Aorta (tissue), 5 donors: ENCODE data around the gene ABCB1. TPM values are rescaled to one million over a fixed set of nuclear protein-coding genes. Genes with fewer than 3 reads are reported as not detected.

Experiments
- ATAC-seq: fragments of 200-7000 bp; cut with Tn5 transposase; one replicate; pipeline ENCODE4 v1.9.1; 2022; ENCODE audit warnings: moderate library complexity; ENCODE audit not compliant: low FRiP score
- DNase-seq, 2 donors: peaks; one replicate each; pipeline ENCODE4 v3.0.0-alpha.2; 2020
- H3K27ac ChIP-seq, 2 donors: one replicate each; pipeline ENCODE4 v1.5.1; 2013; ENCODE audit warnings: low read length in 2 of 2, mild to moderate bottlenecking in 2 of 2, moderate library complexity in 2 of 2, control low read depth in 1 of 2, inconsistent platforms in 1 of 2, low read depth in 1 of 2
- H3K27me3 ChIP-seq, 2 donors: one replicate each; pipeline ENCODE4 v1.6.1; 2013; ENCODE audit warnings: control low read depth in 1 of 2, low read length in 1 of 2, mild to moderate bottlenecking in 1 of 2, moderate library complexity in 1 of 2; ENCODE audit not compliant: insufficient read depth in 2 of 2, control insufficient read depth in 1 of 2
- H3K36me3 ChIP-seq, 2 donors: one replicate each; pipeline ENCODE4 v1.6.1; 2013; ENCODE audit warnings: control low read depth in 1 of 2, low read length in 1 of 2, mild to moderate bottlenecking in 1 of 2; ENCODE audit not compliant: insufficient read depth in 2 of 2, control insufficient read depth in 1 of 2
- H3K4me1 ChIP-seq, 2 donors: one replicate each; pipeline ENCODE4 v1.6.1; 2013; ENCODE audit warnings: low read length in 2 of 2, control low read depth in 1 of 2, mild to moderate bottlenecking in 1 of 2, moderate library complexity in 1 of 2; ENCODE audit not compliant: insufficient read depth in 2 of 2, control insufficient read depth in 1 of 2
- H3K4me3 ChIP-seq, 2 donors: one replicate each; pipeline ENCODE4 v1.5.1; 2013; ENCODE audit warnings: low read length in 2 of 2, control low read depth in 1 of 2, mild to moderate bottlenecking in 1 of 2
- H3K9me3 ChIP-seq: one replicate; pipeline ENCODE4 v1.6.1; 2013; ENCODE audit warnings: mild to moderate bottlenecking, low read length; ENCODE audit not compliant: control insufficient read depth
- WGBS, 2 donors: extraction: QIAGEN DNeasy Blood & Tissue Kit; methylation state at CpG; one replicate each; pipeline ENCODE4 v1.1.7; 2013; 5-methylcytosine and 5-hydroxymethylcytosine counted together
- intact Hi-C, 2 donors: fragments of 100-400 bp; cut with DNase I; formaldehyde crosslinking; loops; one replicate each; pipeline versions ENCODE4 v1.14.2 to v1.15.0; 2022
- polyA plus RNA-seq, 2 donors: library from polyadenylated mRNA; stranded (reverse); fragments of 200-250 nt; gene quantifications; one replicate each; pipeline ENCODE4 v1.2.3, GENCODE V29; 2013
- total RNA-seq, 2 donors: library from RNA; stranded (reverse); fragmentation: NEBNext Ultra II Directional; extraction: Animal tissue kit (Norgen Biotek cat#: 25700); gene quantifications; one replicate each; pipeline ENCODE4 v1.2.1, GENCODE V29; 2021
- donor health status: healthy with polysubstance abuse.
- donor health status: Bipolar disorder and iron deficiency.
- donor health status: DM: no; HTN: no; CAD: no.
- donor health status: DM: no; HTN: no; CAD: no.
- donor health status: DM: yes; HTN: yes; CAD: no.

Gene ABCB1
- total and polyA plus RNA-seq, 4 donors, result 0.05 to 10.6 (median 2.8) TPM

- Histone ChIP-seq H3K27ac (no peak overlapping the region), H3K4me3 (no peak overlapping the region), H3K9me3 (no peaks in the 10 kb centered on the region), H3K4me1 (peaks cover 0 to 8% of the 10 kb centered on the region in 2 donors), H3K27me3 (no peaks in the 10 kb centered on the region), H3K36me3 (no peaks in the 10 kb centered on the region)
- intact Hi-C loops, result no loop called here
- 63 to 64% methylated on average over 3 of the region's 3 CpGs for WGBS, 2 donors
- DNase-seq (no peak), ATAC-seq (no peak)
Measured at GRCh38 chr7:87517136-87517815, 83.4 kb downstream of the ABCB1 start.

DNA sequence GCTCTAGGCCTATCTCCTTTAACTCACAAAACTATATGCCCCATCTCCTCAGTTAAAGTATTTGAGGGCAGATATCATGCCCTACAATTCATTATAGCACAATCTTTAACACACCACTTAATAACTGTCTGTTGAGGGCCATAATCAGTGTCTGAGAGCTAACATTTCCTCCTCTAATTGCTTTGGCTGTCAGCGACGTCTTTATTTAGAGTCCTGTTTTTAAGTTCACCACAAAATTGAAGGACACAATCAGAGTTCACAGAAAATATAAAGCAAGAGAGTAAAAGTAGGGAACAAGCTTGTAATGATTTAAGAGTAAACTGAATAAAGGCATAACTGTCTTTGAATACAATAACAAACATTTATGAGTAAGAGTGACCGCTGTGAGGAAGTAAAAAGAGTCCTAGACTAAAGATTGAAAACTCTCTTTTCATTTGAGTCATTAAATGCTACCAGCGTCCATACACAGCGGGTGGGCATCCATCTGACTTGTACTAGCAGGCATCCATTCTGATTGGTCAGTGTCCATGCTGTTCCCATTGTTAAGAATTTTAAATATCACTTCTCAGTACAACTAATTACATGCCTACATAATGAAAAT, 86.8 kb downstream of the ABCB1 start:
- 82 to 87% methylated on average over 5 of the region's 5 CpGs for WGBS, 2 donors
- DNase-seq, result no peak
- Histone ChIP-seq H3K27ac (no peak overlapping the region), H3K36me3 (no peaks in the 10 kb centered on the region), H3K4me1 (peaks cover 0 to 4% of the 10 kb centered on the region in 2 donors), H3K4me3 (no peak overlapping the region), H3K27me3 (no peaks in the 10 kb centered on the region), H3K9me3 (no peaks in the 10 kb centered on the region)
- ATAC-seq, result no peak
- intact Hi-C loops, result no loop called here

DNA sequence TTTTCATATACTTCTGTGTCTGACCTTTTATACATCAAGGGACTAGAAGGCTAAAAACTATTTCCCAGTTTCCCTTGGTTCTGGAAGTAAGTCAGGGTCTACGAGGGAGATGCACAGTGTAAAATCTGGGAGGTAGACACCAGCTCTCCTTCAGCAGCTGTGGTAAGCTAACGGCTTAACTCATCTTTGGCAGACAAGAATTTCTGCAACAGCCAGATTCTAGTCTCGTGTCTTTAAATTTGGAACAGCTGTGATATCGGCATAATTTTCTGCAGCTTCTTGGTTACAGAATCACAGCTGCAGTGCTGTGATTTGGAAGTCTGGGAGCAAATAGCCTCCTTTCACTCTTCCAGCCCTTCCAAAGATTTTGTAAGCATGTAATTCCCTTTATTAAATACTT, 87.8 kb downstream of the ABCB1 start:
- H3K27ac ChIP-seq, result no peak overlapping the region
- H3K4me3 ChIP-seq, result no peak overlapping the region
- H3K36me3 ChIP-seq, result no peaks in the 10 kb centered on the region
- ATAC-seq, result no peak
- no peak for DNase-seq
- WGBS, 2 donors, result 72 to 83% methylated on average over 4 of the region's 4 CpGs
- H3K9me3 ChIP-seq, result no peaks in the 10 kb centered on the region
- no peaks in the 10 kb centered on the region for H3K4me1 ChIP-seq
- intact Hi-C loops, result no loop called here
- H3K27me3 ChIP-seq, result no peaks in the 10 kb centered on the region

GRCh38 chr7:87511510-87511909, 89.2 kb downstream of the ABCB1 start:
- intact Hi-C loops, result no loop called here
- ATAC-seq (no peak), DNase-seq (no peak)
- Histone ChIP-seq H3K4me3 (no peak overlapping the region), H3K27me3 (no peaks in the 10 kb centered on the region), H3K36me3 (no peaks in the 10 kb centered on the region), H3K27ac (no peak overlapping the region), H3K9me3 (no peaks in the 10 kb centered on the region), H3K4me1 (no peaks in the 10 kb centered on the region)
- WGBS, 2 donors, result 59 to 62% methylated on average over 1 of the region's 1 CpG

DNA sequence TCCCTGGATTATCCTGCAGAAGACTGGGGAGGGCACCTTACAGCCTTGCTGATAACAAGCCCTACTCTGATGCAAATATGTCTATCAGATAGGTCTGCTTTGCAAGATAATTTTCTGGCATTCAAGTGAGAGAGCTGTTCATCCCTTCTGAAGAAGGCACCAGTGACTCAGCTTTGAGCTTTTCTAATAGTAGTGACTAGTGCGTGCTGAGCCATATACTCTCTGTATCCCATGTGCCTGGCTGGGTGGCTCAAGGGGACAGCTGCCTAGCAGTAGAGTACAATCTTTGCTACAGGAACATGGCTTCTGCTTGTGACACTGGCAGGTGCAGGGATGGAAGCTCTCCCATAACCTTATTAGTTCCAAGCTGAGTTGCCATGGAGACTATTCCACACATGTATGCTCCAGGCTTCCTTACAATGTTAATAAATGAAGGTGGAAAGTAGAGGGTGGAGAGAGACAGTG, 90.2 kb downstream of the ABCB1 start:
- DNase-seq, result no peak
- intact Hi-C loops, result no loop called here
- Histone ChIP-seq H3K4me3 (no peak overlapping the region), H3K9me3 (no peaks in the 10 kb centered on the region), H3K27me3 (no peaks in the 10 kb centered on the region), H3K36me3 (no peaks in the 10 kb centered on the region), H3K27ac (no peak overlapping the region), H3K4me1 (no peaks in the 10 kb centered on the region)
- 92 to 93% methylated on average over 1 of the region's 1 CpG for WGBS, 2 donors
- no peak for ATAC-seq

GRCh38 chr7:87507446-87507845, 93.2 kb downstream of the ABCB1 start:
- H3K9me3 ChIP-seq, result no peaks in the 10 kb centered on the region
- ATAC-seq (no peak), DNase-seq (no peak)
- no peaks in the 10 kb centered on the region for H3K4me1 ChIP-seq
- intact Hi-C loops, result loop anchor here in 1 of 2 donors (5.0 kb wide), 1 partner anchor 380 kb away; no protein-coding TSS in a partner anchor
- H3K4me3 ChIP-seq, result no peak overlapping the region
- H3K36me3 ChIP-seq, result no peaks in the 10 kb centered on the region
- WGBS, 2 donors, result 29 to 32% methylated on average over 3 of the region's 3 CpGs
- no peak overlapping the region for H3K27ac ChIP-seq
- no peaks in the 10 kb centered on the region for H3K27me3 ChIP-seq

DNA sequence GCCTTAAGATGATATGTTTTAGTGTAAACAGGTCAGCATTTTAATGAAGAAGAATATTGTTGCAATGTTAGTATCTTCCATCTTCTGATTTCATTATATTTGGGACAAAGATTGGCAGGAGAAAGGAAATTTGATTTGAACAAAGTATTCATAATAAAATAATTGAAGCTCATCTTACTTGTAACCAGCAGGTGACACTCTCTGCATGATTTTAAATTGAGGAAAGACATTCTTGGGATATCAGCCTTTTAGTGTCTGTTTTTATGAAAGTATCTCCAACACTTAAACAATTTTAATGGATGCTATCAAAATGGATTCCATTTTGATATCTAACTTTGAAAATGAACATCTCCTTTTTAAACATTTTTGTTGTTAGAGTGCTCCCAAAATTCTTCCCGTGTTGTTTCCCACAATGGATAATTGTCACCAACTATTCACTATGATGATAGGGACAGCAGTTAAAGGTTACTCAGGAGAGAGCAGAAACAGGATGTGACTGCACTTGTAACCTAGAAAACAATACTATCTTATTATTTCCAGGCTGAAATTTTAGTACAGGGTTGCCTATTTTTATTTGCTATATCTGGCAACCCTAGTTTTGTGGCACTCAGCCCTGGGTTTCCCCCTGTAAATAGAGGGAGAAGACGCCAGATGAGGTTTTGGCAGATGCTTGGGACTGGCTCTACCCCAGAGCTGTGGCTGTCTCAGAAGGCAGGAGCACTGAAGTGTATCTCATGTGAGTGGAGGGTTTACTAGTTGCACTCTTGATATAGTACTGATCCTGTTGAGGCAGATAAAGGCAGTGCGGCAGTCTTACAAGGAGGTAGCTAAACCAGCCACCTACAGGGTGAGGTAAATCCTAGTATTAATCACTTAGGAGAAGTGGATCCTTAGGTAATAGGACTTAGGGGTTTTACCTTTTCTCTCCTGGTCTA, 94.2 kb downstream of the ABCB1 start:
- Histone ChIP-seq H3K9me3 (no peaks in the 10 kb centered on the region), H3K4me1 (no peaks in the 10 kb centered on the region), H3K27ac (no peak overlapping the region), H3K4me3 (no peak overlapping the region), H3K27me3 (no peaks in the 10 kb centered on the region), H3K36me3 (no peaks in the 10 kb centered on the region)
- DNase-seq, result no peak
- intact Hi-C loops, result loop anchor here in 1 of 2 donors (5.0 kb wide), 1 partner anchor 381 kb away; no protein-coding TSS in a partner anchor
- ATAC-seq, result no peak
- WGBS, 2 donors, result 42 to 51% methylated on average over 3 of the region's 3 CpGs

- DNase-seq, result no peak
- Histone ChIP-seq H3K27me3 (no peaks in the 10 kb centered on the region), H3K4me3 (no peak overlapping the region), H3K9me3 (no peaks in the 10 kb centered on the region), H3K27ac (no peak overlapping the region), H3K4me1 (no peaks in the 10 kb centered on the region), H3K36me3 (no peaks in the 10 kb centered on the region)
- ATAC-seq, result no peak
- 70 to 74% methylated on average over 5 of the region's 5 CpGs for WGBS, 2 donors
- intact Hi-C loops, result loop anchor here in 1 of 2 donors (5.0 kb wide), 1 partner anchor 382 kb away; no protein-coding TSS in a partner anchor
Measured at GRCh38 chr7:87505557-87506245, 95.0 kb downstream of the ABCB1 start.
